HG03159 (cell line): ENCODE data around the gene SCYGR8.
"Not testable (repeated sequence)": the region's sequence is repeated elsewhere in the genome, so short reads cannot be mapped to it uniquely, and the experiment has no call there.

Source experiments
- ATAC-seq: cut with Tn5 transposase; IDR thresholded peaks from one replicate; pipeline ENCODE4 v1.9.1; 2021; ENCODE audit warnings: mild to moderate bottlenecking, moderate library complexity; ENCODE audit not compliant: unreplicated experiment

The SCYGR8 gene

DNA sequence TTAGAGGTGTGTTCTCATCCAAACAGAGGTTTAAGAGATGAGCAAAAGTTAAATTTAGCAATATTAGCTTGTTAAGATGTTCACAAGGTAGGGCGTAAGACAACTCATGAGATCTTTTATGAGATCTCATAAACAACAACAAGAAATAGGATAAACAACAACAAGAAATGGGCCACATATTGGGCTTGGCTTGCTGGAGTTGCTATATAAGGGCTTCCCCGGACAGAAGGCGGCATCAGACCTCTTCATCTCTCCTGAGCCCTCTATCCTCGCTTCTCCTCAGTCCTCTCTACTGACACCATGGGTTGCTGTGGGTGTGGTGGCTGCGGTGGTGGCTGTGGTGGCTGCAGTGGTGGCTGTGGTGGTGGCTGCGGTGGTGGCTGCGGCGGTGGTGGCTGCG is at the start of gene SCYGR8:
Gene SCYGR8 (plus strand): TSS at position 301 of the 400 bp plus-strand sequence. CDS start 0 bp downstream, at position 301.
- no peak for ATAC-seq

GRCh38 chr2:227696990-227697679 is 48.6 kb upstream of the SCYGR8 start:
- no peak for ATAC-seq

DNA sequence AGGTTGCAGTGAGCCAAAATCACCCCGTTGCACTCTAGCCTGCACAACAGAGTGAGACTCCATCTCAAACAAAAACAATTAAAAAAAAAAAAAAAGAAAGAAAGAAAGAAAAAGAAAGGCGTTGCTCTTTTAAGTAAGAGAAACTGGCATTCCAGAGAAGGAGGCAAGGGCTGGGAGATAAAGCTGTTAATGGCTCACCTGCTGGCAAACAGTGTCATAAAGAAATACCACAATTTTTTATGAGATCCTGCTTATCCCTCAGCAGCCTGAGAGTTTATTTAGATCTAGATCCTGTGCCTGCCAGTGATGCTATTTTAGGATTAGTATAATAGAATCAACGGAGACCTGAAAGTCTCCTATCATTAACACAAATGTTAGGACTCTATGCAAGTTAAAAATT is 44.1 kb upstream of the SCYGR8 start:
- no peak for ATAC-seq

DNA sequence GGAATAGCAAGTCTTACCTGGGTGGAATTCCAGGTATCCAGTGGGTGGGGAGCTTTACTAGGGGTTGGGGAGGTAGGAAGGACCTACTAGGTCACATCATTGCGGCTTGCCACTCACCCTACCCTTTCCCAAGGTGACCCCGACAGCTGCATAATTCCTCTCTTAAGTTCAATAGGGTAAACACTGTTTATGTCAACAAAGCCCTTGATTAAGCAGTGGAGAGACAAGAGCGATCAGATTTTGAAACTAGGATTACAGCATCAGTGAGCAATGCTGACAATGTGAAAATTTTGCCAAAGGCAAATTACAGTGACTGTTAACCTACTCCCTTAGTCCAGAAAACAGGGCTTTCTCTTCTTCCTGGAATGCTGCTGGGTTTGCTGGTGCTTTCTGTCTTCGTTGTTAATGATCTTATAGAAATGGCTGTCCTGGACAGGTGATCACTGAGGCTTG is 42.4 kb upstream of the SCYGR8 start:
- ATAC-seq = no peak

DNA sequence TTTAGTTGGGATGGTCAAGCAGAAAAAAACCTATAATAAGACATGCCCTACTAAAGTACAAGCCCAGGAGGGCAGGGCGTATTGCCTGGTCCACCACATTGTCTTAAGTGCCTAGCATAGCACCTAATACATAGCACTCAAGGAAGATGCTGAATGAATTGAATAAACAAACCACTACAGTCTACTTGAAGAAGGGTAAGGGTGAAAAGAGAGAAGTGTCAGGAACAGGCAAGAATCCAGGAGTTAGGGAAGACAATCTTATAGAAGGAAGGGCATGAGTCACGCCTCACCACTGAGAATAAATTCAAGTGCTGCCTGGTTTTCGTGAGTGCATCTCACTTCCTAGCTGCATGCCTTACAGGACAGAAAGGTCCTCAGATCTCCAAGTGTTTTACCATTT is 41.7 kb upstream of the SCYGR8 start:
- ATAC-seq = no peak

- ATAC-seq = no peak
Measured at GRCh38 chr2:227706859-227707258, 38.8 kb upstream of the SCYGR8 start.

- no peak for ATAC-seq
Measured at GRCh38 chr2:227707390-227707789, 38.3 kb upstream of the SCYGR8 start.

DNA sequence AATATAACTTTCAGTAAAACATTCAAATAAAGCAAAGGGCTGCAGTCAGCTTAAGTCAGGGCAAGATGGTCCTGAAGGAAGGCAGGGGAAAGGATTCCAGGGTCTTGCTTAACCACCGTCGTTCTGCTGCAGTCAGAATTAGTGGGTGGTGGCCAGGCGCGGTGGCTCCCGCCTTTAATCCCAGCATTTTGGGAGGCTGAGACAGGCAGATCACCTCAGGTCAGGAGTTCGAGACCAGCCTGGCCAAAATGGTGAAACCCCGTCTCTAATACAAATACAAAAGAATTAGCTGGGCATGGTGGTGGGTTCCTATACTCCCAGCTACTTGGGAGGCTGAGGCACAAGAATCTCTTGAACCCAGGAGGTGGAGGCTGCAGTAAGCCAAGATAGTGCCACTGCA is 34.7 kb upstream of the SCYGR8 start:
- no peak for ATAC-seq

- no peak for ATAC-seq
Measured at GRCh38 chr2:227713291-227713690, 32.4 kb upstream of the SCYGR8 start.

GRCh38 chr2:227716501-227716900 is 29.2 kb upstream of the SCYGR8 start:
- ATAC-seq = no peak

DNA sequence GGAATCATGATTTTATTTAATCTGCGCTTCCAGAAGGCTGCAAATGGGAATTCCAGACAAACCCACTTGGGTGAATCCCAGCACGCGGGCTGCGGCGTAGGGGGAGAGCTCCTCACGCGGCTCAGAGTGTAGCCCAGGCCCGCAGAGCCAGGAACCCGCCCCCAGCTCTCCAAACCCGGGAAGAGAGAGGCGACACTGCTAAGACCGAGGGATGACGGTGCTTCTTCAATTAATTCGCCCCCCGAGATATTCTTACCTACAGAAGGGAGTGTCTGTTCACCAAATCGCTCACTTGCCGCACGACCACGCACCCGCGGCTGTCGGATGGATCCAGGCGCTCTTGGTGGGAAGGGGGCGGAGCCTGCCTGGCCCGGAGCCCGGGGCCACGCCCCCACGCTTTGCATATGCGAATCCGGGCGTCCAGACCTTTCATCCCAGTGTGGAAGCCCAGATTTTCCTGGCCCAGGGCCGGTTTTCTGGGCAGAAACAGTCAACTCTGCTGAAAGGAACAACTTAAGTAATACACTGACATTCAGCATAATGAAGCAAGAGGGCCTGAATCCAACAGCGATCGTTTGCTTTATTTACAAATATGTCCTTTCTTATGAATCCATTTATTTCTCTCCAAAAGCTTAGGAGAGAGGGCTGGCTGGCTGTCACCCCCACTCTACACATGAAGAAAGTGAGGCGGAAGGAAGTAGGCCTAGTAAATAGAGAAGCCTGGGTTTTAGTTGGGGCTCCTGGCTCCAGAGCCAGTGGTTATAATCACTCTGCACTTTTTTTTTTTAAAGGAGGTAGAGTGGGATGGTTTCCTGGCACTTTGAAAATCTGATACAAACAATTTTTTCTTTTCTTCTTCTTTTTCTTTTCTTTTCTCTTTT is 27.8 kb upstream of the SCYGR8 start, which contains the start of gene SLC19A3:
Gene SLC19A3 (minus strand): TSS at position 342 of the 881 bp plus-strand sequence. CDS start 15,710 bp downstream, outside the sequence.
- no peak for ATAC-seq

DNA sequence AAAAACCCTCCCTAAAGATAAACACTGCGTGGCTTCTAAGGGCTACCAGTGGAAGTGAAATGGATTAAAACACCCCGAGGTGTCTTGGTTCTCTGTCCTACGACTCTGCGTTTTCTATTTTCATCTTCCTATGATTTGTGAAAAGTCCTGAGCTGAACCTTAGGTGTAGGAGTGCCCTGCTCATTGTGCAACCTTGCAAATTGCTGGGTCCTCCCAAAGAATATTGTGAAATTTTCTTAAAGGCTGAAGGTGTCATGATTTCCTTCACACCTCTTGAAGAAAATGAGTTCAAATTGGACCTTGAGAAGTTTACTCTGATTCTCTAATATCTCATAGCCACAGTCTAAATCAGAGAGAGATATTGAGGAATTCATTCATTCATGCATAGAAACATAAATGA is 26.1 kb upstream of the SCYGR8 start:
- ATAC-seq = no peak

- no peak for ATAC-seq
Measured at GRCh38 chr2:227720680-227721079, 25.0 kb upstream of the SCYGR8 start.

DNA sequence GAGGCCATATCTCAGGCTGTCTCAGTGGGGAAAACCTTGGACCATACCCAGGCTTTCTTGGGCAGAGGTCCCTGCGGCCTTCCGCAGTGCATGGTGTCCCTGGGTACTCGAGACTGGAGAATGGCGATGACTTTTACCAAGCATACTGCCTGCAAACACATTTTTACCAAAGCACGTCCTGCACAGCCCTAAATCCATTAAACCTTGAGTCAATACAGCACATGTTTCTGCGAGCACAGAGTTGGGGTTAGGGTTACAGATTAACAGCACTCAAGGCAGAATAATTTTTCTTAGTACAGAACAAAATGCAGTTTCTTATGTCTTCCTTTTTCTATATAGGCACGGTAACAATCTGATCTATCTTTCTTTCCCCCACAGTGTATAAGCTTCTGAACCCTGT is 22.9 kb upstream of the SCYGR8 start:
- ATAC-seq = not testable (repeated sequence)

DNA sequence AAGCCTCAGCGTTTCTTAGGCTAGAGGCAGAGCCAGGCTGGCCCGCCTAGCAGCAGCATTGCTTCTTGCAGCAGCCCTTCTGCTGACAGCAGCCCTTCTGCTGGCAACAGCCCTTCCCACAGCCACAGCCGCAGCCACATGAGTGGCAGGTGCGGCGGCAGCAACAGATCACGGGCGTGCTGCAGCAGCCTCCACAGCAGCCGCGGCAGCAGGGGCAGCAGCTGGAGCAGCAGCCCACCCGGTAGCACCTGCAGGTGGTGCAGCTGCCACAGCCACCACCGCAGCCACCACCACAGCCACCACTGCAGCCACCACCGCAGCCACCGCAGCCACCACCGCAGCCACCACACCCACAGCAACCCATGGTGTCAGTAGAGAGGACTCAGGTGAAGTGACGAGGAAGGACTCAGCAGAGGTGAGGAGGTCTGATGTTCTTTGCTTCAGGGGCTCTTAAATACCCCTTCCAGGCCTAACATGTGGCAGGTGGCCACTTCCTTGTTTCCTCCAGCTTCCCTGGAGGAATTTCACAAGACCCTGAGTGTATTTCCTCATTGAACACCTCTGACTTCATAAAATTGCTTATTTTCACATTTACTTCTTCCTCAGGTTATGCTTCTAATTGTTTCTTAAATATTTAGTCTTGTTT is 21.2 kb upstream of the SCYGR8 start, which contains the start of gene SCYGR6:
Gene SCYGR6 (minus strand): TSS at position 364 of the 646 bp plus-strand sequence. CDS start 0 bp downstream, at position 364.
- no peak for ATAC-seq

- ATAC-seq = no peak
Measured at GRCh38 chr2:227728035-227728434, 17.7 kb upstream of the SCYGR8 start, which contains the start of gene SCYGR7. Gene SCYGR7, plus strand, starts transcription at chr2:227728335. Its CDS starts 0 bp downstream, at chr2:227728335.

DNA sequence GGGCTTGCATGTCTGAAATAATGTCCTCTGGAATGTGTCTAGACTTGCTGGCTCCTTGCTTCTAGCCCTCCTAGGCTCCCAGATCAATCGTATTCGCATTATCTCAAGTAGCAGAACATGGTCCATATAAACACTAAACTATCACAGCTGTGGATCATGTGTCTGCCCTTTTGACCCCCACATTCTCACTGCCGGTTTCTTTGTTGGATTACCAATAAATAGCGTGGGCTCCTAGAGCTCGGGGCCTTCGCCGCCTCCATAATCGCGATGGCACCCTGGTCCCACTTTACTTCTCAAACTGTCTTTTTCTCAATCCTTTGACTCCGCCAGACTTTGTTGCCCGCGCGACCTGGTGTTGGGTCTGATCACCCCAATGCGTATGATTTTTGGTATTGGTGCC is 6.3 kb upstream of the SCYGR8 start:
- no peak for ATAC-seq

GRCh38 chr2:227740705-227741104 is 5.0 kb upstream of the SCYGR8 start:
- ATAC-seq = not testable (repeated sequence)

DNA sequence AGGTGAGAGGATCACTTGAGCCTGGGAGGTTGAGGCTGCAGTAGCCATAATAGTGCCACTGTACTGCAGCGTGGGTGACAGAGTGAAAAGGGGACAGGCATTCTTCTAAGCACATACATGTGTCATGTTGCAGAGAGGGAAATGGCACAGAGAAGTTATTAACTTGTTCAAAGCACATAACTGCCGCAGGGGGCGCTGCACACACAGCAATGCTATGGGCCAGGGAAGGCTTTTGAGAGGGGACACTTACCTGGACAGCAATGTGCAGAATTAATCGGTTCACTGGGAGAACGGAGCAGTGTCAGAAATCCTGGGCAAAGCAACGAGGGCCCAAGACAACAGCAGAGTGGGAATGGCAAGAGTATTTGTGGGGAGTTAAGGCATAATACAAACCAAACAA is 2.4 kb downstream of the SCYGR8 start:
- ATAC-seq = no peak

DNA sequence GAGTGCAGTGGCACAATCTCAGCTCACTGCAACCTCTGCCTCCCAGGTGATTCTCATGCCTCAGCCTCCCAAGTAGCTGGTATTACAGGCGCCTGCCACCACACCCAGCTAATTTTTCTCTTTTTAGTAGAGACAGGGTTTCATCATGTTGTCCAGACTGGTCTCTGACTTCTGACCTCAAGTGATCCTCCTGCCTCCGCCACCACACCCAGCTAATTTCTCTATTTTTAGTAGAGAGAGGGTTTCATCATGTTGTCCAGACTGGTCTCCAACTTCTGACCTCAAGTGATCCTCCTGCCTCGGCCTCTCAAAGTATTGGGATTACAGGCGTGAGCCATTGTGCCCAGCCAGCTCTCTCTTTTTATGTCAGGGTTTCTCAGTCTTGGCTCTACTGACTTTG is 10.6 kb downstream of the SCYGR8 start:
- not testable (repeated sequence) for ATAC-seq
